Right ventricle myocardium superior (tissue), 1 donor: ENCODE measurements around the gene COL11A2. TPM values are rescaled to one million over a fixed set of nuclear protein-coding genes. Genes with fewer than 3 reads are reported as not detected.
A peak's percentile ranks its signal among the peaks of the same experiment; 100 is the strongest.
"Not testable (repeated sequence)": the region's sequence is repeated elsewhere in the genome, so short reads cannot be mapped to it uniquely, and the experiment has no call there.

ENCODE experiments used
- ATAC-seq: fragments of 200-7000 bp; cut with Tn5 transposase; one replicate; pipeline ENCODE4 v1.9.1; 2020; ENCODE audit warnings: mild to moderate bottlenecking; ENCODE audit not compliant: poor library complexity
- DNase-seq: peaks from one replicate; pipeline ENCODE4 v3.0.0-alpha.2; 2020
- intact Hi-C: fragments of 100-400 bp; cut with DNase I; formaldehyde crosslinking; loops from one replicate; pipeline ENCODE4 v1.11.2; 2022
- total RNA-seq: library from RNA; stranded (reverse); fragmentation: NEBNext Ultra II Directional; extraction: Animal tissue kit (Norgen Biotek cat#: 25700); gene quantifications from one replicate; pipeline ENCODE4 v1.2.1, GENCODE V29; 2021
- donor health status: DM: no; HTN: yes; CAD: no; lungs with severe emphysema.

COL11A2 gene
- total RNA-seq, 1 donor from 2014 or later, result 0.94 TPM

- no peak for DNase-seq
- intact Hi-C loops, result no loop called here
Measured at GRCh38 chr6:33166811-33167210, 25.5 kb downstream of the COL11A2 start.

DNA sequence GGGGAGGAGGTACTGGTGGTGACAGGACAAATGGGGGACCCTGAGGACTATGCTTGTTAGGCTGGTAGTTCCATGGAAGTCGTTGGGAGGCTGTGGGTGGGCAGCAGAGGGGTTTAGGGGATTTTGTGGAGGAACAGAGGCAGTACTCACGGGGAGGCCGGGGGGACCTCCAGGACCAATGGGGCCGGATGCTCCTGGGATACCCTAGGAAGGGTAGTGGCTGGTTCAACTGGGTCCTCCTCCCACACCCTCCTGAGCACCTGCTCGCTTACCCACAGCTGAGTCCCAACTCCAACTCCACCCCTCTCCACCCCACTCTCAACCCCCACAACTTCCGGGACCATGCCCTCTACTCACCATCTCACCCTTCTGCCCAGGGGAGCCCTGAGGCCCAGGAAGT is 25.9 kb downstream of the COL11A2 start:
- no peak for DNase-seq
- intact Hi-C loops, result no loop called here

More at GRCh38 chr6:33166811-33167210, 25.5 kb downstream of the COL11A2 start:
- no peak for ATAC-seq

DNA sequence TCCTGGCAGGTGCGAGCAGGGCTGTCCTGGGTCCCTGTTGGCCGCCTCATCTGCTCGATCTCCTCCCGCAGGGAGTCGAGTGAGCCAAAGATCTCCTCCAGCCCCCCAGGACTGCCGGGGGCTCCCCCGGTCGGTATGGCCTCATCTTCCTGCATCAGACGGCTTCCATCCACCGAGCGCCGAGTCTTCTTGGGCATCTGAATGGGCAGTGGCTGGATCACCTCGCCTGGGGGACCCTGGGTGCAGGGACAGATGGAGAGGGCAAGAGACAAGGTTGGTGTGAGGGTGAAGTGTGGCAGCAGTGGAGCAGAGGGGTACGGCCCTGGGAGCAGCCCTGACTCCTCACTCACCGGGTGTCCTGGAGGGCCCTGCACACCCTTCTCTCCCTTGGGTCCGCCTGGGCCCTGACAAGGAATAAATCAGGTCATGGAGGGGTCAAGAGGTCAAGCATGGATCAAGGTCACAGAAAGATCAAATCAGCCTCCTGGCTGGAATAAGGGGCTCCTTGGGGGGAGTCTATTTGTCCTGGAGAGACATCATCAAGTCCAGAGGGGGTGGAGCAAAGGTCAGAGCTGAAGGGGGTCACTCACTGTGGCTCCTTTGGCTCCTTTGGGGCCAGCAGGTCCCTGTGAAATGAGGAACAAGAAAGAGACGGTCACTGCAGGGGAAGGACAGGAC is 26.5 kb downstream of the COL11A2 start:
- intact Hi-C loops, result no loop called here
- ATAC-seq, result no peak

More for the DNA sequence above, 25.9 kb downstream of the COL11A2 start:
- ATAC-seq, result no peak

GRCh38 chr6:33164665-33165373 is 27.4 kb downstream of the COL11A2 start:
- ATAC-seq (no peak), DNase-seq (no peak)
- intact Hi-C loops, result loop anchor here (5.0 kb wide), 1 partner anchor 82 kb away; no protein-coding TSS in a partner anchor

More for the DNA sequence above, 26.5 kb downstream of the COL11A2 start:
- no peak for DNase-seq

- ATAC-seq, result no peak
- DNase-seq, result no peak
- intact Hi-C loops, result loop anchor here (5.0 kb wide), 1 partner anchor 83 kb away; no protein-coding TSS in a partner anchor
Measured at GRCh38 chr6:33164176-33164575, 28.1 kb downstream of the COL11A2 start.

GRCh38 chr6:33163540-33163939 is 28.7 kb downstream of the COL11A2 start:
- intact Hi-C loops, result loop anchor here (5.0 kb wide), 1 partner anchor 84 kb away; no protein-coding TSS in a partner anchor
- DNase-seq (no peak), ATAC-seq (no peak)

DNA sequence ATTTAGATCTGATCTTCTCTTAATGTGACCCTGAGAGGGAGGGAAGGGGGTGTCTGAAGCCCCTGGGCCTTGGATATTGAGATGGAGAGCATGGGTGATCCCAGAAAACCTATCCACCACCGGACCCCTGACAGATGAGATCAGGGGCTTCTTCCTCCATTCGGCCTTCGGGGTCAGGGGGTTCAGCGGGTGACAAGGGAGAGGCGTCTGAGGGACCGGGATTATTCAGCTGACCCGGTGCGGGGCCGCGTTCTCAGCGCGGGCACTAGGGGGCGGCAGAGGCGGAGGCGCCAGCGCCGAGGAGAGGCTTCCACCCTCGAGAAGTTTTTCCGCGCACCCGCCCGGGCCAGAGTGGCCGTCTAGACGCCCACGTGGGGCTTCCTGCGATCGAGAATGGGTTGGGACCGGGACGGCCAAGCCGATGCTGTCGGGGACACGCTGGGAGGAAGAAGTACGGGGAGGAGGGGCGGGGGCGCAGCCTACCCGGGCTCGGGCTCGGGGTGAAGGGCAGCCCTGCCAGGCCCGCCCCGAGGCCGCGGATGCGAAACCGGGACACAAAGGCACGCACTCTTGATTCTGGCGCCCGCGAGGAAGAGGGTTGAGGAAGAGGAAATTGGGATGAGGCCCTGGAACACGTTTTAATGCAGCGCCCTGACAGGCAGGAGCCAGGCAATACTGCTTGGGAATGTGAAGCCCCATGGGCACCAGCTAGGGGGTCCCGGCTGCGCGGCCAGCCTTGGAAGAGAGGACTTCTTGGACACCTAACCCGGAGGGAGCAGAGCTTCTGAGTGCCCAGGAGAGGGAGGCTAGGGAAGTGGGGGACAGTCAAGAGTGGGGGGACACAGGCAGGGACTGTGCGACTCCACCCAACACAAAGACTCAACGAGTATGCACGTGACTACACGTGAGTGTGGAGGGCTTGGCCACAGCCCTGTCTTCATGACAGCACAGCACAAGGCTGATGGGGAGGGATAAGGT is 30.6 kb downstream of the COL11A2 start:
- ATAC-seq, result peak; percentile 95
- DNase-seq, result peak; percentile 90
- intact Hi-C loops, result loop anchor here (5.0 kb wide), 1 partner anchor 86 kb away; no protein-coding TSS in a partner anchor

- intact Hi-C loops, result loop anchor here (5.0 kb wide), 1 partner anchor 86 kb away; no protein-coding TSS in a partner anchor
- peak; percentile 49 for ATAC-seq
- DNase-seq, result peak; percentile 72
Measured at GRCh38 chr6:33160728-33161344, 31.4 kb downstream of the COL11A2 start.

GRCh38 chr6:33160096-33160495 is 32.2 kb downstream of the COL11A2 start:
- no peak for DNase-seq
- intact Hi-C loops, result loop anchor here (5.0 kb wide), 1 partner anchor 87 kb away; no protein-coding TSS in a partner anchor
- ATAC-seq, result no peak

DNA sequence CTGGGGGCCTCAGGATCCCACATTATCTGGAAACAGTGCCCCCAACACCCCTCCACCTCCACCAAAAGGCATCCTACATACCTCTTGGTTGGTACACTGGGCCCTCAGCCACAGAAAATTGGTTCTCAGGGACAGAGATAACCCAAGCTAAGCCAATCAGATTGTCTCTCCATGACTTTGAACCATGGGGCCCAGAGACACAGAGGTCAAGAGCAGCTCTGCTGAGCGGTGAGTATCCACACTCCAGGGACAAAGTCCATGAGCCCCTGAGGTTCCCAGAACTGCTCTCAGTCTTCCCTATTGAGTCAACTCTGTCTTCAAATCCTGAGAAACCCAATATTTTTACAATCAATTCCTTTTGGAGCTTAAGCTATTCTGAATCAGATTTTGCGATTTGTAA is 35.3 kb downstream of the COL11A2 start:
- intact Hi-C loops, result no loop called here
- DNase-seq, result no peak
- ATAC-seq, result no peak

- intact Hi-C loops, result no loop called here
- no peak for DNase-seq
- no peak for ATAC-seq
Measured at GRCh38 chr6:33156561-33156960, 35.7 kb downstream of the COL11A2 start.

DNA sequence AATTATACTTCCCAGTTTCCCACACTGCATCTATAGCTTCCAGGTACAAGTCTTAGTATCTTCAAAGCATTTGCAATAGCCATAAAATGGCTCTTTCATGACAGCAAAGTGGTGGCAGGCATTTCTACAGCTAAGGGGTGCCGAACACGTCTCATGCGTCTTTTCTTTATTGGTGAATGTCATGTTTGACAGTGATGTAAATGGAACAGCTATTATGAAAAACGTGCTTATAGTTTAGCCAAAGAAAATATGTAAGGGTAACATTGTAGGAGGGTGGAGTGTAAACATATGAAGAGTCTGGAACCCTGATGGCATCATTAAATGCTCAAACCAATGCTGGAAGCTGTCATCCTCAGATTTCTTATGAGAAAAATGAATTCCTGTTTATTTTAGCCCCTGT is 37.9 kb downstream of the COL11A2 start:
- intact Hi-C loops, result no loop called here
- DNase-seq, result no peak
- ATAC-seq, result no peak

DNA sequence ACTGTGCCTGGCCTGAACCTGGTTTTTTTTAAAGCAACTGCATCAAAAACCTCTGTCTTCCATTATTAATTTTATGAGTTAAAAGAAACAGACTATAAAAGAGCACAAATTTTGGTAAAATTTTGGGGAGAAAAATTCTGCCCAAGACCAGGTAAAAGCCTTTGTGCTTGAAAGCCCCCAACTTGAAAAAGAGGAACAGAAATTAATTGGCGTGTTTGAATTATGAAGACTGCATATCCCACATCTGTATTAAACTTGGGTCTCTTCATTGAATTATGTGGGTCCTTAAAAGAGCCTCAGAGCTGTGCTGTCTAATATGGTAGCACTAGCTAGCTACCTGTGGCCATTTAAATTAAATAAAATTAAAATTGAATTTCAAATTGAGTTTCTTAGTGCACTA is 41.2 kb downstream of the COL11A2 start:
- DNase-seq, result no peak
- intact Hi-C loops, result no loop called here

DNA sequence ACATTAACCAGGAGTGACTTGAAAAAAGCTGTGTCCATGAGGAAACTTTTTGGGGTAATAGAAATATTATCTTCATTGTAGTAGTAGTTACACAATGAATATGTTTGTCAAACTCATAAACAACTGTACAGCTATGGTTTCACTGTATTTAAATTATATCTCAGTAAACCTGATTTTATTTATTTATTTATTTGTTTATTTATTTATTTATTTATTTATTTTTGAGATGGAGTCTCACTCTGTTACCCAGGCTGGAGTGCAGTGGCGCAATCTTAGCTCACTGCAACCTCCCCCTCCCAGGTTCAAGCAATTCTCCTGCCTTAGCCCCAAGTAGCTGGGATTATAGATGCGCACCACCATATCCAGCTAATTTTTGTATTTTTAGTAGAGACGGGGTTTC is 41.7 kb downstream of the COL11A2 start:
- ATAC-seq, DNase-seq, intact Hi-C loops: not testable (repeated sequence)

More for the DNA sequence above, 41.2 kb downstream of the COL11A2 start:
- no peak for ATAC-seq

DNA sequence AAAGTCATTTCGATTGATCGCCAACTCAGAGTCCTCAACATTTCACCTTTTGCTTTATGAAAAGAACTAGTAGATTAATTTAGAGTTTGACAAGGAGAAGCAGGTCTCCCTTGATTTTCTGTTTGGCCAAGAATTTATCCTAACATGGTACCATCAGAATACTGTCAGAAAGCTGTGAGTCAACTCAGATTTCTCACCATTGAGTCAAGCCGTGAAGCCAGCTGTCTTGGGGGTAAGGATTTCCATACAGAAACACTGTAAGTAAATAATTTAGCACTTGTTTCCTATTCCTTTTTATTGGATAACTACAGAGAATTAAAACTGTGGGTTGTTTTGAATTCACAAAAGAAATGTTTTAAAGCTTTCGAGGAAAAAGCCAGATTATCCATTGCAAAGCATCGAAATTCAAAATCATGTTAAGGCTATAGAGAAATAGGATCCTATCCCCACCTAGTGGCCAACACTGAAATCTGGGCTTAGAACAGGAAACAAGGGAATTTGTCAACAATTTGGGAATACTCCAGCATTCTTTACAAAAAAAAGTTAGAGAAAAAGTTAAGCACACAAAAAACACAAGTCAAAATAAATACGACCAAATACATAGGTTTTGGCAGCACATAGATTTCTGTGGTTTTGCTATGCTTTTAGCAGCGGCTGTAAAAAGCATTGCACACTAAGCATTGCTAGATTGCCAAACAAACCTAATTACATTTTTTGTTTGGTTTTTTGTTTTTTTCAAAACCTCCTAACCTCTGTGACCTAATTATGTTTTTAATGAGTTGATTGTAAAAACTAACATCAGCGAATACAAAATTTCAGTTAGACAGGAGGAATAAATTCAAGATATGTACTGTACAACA is 44.2 kb downstream of the COL11A2 start:
- ATAC-seq (peak; percentile 56), DNase-seq (no peak)
- intact Hi-C loops, result no loop called here

GRCh38 chr6:33144373-33144772 is 47.9 kb downstream of the COL11A2 start:
- DNase-seq, result no peak
- ATAC-seq, result peak; percentile 52
- intact Hi-C loops, result no loop called here

- intact Hi-C loops, result no loop called here
- DNase-seq (no peak), ATAC-seq (no peak)
Measured at GRCh38 chr6:33143113-33143770, 49.0 kb downstream of the COL11A2 start.
